ENCODE data around the gene MEF2A.

Gene MEF2A

DNA sequence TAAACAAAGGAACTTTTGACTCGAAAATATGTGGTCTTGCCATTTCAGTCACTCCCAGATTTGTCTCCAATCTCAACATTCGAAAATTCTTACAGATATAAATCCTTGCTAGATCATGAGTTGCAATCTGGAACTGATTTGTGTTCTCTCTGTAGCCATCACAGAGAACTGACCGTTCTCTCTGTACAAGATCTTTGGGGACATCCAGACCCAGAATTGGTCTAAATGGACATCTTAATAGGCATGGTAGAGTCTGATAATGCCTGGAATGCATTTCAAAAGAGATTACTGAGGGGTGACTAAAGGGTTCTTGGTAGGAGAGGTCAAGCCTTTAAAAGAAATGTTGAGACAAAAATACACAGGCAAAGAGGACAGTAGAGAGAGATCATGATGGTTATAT is 7.2 kb upstream of the MEF2A start:
- TF ChIP-seq POLR2AphosphoS5 (IDR thresholded peaks at IDR 0.05; ENCODE audit: low read depth, low read length) (no peak), FOXP2 (optimal IDR thresholded peaks at IDR 0.05; ENCODE audit: borderline replicate concordance, extremely low read depth, extremely low read length, insufficient read depth) (no peak), SIN3A (IDR thresholded peaks at IDR 0.05; ENCODE audit: borderline replicate concordance, insufficient read depth, low read length) (no peak), TAF1 (IDR thresholded peaks at IDR 0.05; ENCODE audit: borderline replicate concordance, insufficient read depth, low read length) (no peak)
- TF ChIP-seq, protein P1, sequence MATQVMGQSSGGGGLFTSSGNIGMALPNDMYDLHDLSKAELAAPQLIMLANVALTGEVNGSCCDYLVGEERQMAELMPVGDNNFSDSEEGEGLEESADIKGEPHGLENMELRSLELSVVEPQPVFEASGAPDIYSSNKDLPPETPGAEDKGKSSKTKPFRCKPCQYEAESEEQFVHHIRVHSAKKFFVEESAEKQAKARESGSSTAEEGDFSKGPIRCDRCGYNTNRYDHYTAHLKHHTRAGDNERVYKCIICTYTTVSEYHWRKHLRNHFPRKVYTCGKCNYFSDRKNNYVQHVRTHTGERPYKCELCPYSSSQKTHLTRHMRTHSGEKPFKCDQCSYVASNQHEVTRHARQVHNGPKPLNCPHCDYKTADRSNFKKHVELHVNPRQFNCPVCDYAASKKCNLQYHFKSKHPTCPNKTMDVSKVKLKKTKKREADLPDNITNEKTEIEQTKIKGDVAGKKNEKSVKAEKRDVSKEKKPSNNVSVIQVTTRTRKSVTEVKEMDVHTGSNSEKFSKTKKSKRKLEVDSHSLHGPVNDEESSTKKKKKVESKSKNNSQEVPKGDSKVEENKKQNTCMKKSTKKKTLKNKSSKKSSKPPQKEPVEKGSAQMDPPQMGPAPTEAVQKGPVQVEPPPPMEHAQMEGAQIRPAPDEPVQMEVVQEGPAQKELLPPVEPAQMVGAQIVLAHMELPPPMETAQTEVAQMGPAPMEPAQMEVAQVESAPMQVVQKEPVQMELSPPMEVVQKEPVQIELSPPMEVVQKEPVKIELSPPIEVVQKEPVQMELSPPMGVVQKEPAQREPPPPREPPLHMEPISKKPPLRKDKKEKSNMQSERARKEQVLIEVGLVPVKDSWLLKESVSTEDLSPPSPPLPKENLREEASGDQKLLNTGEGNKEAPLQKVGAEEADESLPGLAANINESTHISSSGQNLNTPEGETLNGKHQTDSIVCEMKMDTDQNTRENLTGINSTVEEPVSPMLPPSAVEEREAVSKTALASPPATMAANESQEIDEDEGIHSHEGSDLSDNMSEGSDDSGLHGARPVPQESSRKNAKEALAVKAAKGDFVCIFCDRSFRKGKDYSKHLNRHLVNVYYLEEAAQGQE (IDR thresholded peaks at IDR 0.05; ENCODE audit: insufficient read depth in 1 of 2, low read depth in 2 of 2, low read length in 2 of 2), result no peak

DNA sequence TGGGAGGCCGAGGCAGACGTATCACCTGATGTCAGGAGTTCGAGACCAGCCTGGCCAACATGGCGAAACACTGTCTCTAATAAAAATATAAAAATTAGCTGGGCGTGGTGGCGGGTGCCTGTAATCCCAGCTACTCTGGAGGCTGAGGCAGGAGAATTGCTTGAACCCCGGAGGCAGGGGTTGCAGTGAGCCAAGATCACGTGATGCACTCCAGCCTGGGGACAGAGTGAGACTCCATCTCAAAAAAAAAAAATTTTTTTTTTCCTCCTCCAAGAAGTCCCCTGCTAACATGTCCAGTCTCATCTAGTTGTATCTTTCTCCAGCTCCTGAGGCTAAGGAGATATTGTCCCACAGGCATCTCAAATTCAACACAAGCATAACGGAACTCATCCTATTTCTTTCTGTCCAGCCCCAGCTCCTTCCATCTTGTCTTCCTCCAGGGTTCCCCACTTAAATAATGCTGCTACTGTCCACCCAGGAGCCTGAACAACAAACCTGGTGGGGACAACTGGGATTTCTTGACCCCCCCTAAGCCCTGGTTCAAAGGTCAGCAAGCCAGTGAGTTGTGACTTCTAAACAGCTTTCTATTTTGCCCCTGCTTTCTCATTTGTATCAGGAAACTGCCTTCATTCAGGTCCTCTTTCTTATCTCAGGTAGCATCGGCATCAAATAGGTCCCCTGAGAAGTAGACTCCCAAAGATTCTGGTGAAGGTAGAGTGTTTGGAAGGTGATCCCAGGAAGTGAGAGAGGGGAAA is 4.1 kb upstream of the MEF2A start:
- TF ChIP-seq TAF1 (IDR thresholded peaks at IDR 0.05; ENCODE audit: borderline replicate concordance, insufficient read depth, low read length) (no peak), POLR2AphosphoS5 (IDR thresholded peaks at IDR 0.05; ENCODE audit: low read depth, low read length) (no peak), SIN3A (IDR thresholded peaks at IDR 0.05; ENCODE audit: borderline replicate concordance, insufficient read depth, low read length) (no peak), FOXP2 (optimal IDR thresholded peaks at IDR 0.05; ENCODE audit: borderline replicate concordance, extremely low read depth, extremely low read length, insufficient read depth) (no peak)
- TF ChIP-seq, protein P1 (IDR thresholded peaks at IDR 0.05; ENCODE audit: insufficient read depth in 1 of 2, low read depth in 2 of 2, low read length in 2 of 2), result no peak

DNA sequence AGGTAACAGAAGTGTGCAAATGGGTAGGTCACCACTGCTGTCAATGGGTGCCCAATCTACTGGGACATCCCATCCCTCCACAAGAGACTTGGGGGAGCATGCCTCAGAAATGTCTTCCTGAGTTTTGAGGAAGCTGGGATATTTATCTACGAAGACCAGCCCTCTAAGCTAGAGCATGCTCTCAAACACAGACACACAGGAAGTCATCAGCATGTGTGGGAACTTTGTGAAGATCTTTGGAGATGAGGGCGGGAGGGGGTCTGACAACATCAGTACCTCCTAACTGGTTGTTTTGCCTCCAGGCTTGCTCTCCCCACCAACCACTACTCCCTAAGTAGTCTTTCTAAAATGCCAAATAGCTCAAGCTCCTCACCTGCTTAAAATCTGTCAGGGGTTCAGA is 3.5 kb upstream of the MEF2A start:
- no peak for TF ChIP-seq FOXP2 (optimal IDR thresholded peaks at IDR 0.05; ENCODE audit: borderline replicate concordance, extremely low read depth, extremely low read length, insufficient read depth)
- no peak for TF ChIP-seq POLR2AphosphoS5 (IDR thresholded peaks at IDR 0.05; ENCODE audit: low read depth, low read length)
- TF ChIP-seq SIN3A (IDR thresholded peaks at IDR 0.05; ENCODE audit: borderline replicate concordance, insufficient read depth, low read length), result no peak
- TF ChIP-seq, protein P1 (IDR thresholded peaks at IDR 0.05; ENCODE audit: insufficient read depth in 1 of 2, low read depth in 2 of 2, low read length in 2 of 2), result no peak
- no peak for TF ChIP-seq TAF1 (IDR thresholded peaks at IDR 0.05; ENCODE audit: borderline replicate concordance, insufficient read depth, low read length)

DNA sequence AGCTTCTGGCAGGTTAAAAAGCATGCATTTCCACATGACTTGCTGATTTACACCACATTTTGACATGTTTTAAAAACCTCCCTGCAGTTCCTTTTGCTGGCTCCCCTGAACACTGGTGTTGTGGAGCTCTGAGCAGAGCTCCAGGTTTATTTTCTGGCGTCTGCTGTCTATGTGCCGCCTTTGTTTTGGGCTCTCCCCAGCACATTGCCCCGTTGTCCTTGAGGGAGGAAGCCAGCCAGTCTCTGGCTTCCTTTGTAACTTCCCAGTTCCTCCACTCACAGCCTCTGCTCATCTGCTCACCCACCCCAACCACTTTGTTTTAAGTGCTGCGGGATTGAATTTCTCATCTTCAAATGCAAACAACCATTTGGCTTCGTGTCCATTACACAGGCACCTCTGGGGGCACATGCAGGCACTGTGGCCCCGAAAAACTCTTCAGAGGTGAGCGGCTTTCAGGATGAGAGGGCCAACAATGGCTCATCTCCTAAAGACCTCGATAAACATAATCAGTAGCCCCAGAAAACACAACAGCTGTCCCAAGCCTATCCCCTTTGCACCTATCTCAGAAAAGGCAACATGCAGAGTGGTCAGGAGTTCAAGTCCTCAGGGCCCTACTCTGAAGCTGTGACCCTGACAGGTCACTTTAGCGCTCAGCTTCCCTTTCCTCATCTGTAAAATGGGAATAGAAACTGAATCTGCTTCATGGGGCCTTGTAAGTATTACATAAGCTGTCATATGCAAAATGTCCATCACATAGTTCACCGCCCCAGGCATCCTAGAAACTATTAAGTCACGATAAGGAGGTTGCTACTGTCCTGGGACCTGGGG is 1.3 kb upstream of the MEF2A start:
- TF ChIP-seq, protein P1 (IDR thresholded peaks at IDR 0.05; ENCODE audit: insufficient read depth in 1 of 2, low read depth in 2 of 2, low read length in 2 of 2), result no peak
- TF ChIP-seq FOXP2 (optimal IDR thresholded peaks at IDR 0.05; ENCODE audit: borderline replicate concordance, extremely low read depth, extremely low read length, insufficient read depth) (no peak), POLR2AphosphoS5 (IDR thresholded peaks at IDR 0.05; ENCODE audit: low read depth, low read length) (no peak)
